Amygdala (tissue), 56 donors: ENCODE data around the gene SLC25A51.
"Not testable (repeated sequence)": the region's sequence is repeated elsewhere in the genome, so short reads cannot be mapped to it uniquely, and the experiment has no call there.

Experiments used
- DNase-seq, 56 donors: peaks; one replicate each; lab custom pipeline; 2025; lab: John Stamatoyannopoulos, UW

The SLC25A51 gene

DNA sequence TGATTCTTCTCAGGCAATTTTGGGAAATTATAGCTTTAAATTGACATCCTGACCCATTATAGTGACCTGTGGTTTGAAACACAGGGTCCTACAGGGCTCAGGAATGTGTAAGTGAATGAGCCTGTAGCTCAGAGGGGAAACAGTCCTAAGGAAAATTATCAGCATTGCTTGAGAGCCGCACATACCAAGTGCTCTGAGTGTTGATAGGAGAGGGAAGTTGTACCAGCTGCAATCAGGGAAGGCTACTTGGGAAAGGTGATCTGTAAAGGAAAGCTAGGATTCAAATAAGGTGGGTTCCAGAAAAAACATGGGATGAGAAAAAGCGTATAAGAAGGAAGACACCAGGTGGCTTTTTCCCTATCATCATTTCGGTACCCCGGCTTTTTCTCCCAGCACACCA, 4.4 kb upstream of the SLC25A51 start:
- DNase-seq: no peak

DNA sequence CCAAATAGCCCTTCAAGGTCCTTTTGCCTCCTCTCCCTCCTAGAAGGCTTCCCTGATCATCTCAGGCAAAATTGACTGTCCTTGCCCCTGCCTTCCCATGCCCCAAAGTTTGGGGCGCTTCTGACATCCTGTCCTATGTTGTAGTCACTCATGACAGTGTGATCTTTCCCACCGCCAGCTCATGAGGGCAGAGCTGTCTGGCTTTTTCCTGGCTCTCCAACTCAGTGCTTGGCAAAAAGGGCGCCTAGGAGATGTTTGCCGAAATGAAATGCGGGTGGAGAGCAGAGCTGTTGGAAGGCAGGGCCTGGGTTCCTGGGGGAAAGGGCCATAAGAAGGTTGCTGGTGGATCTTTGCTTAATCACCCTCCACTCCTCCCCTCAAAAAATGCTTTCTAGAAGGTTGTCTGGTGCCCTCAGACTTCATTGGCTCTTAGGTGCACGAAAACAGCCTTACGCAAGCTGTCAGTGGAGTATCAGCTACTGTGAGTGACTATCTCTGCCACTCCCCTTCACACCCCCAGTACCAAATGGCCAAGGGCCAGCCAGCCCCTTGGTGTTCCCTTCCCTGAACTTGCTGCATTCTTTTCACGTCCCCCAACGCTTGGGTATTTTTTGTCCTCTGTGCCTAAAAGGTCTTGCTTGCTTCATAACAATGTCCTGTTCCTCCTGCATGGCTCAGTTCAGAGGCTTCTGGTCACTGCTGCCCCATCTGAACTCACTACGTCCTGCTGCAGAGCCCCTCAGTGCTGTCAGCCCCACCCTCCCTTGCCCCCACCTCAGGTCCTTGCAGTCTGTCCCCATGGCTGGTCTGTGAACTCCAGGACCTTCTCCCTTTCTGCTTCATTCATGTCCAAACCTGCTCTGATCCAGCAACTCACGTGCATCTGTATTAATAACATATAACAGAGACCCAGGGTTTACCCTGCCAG, 2.6 kb upstream of the SLC25A51 start:
- no peak for DNase-seq

DNA sequence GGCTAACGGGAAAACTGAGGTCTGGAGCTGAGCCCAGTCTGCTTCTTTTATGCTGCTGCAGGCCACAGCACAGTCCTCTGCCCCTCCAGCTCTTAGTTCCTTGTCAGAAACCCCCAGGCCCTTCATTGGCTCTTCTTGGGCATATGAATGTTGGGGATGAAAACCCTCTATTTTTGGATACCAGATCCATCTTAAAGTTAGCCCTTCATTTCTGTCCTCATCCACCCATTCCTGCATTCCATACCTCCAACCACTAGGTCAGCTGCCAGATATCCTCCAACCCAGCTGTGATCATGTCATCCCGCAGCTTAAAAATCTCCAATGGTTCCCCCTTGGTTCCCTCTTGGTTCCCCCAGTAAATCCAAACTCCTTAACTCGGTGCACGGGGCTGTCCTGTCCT, 1.8 kb upstream of the SLC25A51 start:
- DNase-seq: no peak

DNA sequence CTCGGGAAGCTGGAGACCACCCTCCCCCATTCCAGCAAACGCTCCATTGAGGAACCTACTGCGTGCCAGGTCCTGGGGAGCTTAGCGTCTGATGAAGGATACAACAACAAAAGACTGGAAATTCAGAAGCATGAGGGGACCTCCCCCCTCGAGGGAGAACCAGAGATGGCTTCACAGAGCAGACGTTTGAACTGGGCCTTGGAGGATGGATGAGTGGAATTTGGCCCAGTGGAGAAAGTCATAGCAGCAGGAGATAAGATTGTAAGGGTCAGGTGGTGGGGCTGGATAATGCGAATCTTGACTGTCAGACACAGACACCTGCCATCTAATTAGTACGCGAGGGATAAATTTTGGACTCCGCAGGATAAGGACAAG, 1.2 kb upstream of the SLC25A51 start:
- no peak for DNase-seq

DNA sequence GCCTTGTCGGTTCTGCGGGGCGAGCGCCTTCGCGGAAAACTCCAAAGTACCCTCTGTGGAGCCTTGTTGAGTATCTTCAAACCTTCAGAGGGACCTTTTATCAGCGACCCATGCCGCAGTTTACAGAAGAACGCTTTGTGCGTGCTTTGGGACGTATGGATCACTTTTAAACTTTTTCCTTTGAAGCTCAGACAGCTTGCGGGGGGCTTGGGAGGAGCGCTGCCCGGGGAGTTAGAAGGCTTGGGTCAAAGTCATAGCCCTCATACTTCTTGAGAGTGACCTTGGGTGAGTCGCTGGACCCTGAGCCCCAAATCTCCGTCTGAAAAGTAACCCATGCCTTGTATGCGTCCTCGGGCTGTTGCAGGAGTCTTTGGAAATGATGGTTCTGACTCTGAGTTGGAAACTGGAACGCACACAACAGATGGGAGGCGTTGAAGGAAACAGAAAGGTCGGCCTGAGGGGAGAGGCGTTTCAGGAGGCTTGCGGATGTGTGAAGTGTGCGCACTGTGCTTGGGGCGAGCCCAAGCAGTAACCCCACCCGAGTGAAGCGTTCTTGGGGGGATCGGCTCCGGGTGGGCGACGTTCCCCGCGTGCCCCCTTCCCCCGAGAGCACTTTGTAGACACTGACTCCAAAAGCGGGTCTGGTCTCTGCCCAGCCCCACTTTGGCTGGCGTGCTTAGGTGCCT, 661 bp upstream of the SLC25A51 start:
- peak in 2 of 56 donors; percentile 58 to 59 for DNase-seq

DNA sequence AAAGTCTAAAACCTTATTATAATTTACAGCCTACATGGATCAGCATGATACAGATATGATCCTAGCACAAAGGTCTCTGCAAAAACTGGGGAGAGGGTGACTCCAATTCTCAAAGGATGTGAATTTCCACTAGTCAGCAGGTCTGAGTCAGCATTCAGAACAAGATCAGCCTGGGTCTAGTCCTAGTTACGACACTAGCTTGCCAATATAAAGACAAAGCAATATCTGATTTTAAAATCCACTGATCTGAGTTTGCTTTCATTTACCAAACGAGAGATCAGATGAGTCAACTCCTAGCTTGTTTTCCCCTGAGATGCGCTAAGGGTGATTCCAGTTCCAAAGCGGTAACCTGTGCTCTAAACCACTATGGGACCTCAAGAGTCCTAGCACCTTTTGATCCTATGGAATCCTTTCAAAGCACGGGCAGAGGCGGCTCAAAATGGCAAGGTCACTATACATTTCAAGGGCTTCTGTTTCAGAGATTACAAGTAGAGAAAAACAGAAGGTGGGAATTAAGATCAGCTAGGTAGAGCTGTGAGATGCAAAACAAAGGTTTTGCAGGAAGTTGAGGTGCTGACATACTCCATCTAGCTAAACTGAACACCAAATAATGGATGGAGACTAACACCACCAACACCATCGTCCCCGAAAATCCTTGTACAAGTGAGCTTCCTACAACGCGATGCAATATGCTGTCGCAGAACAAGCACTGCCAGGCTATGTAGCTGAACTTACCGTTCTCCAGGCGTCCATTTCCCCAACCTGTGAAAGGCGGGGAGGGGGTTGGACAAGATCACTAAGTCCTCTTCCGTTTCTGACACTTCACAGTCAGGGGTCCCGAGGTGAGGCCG, 906 bp downstream of the SLC25A51 start:
- DNase-seq: peak in 1 of 56 donors; percentile 64

DNA sequence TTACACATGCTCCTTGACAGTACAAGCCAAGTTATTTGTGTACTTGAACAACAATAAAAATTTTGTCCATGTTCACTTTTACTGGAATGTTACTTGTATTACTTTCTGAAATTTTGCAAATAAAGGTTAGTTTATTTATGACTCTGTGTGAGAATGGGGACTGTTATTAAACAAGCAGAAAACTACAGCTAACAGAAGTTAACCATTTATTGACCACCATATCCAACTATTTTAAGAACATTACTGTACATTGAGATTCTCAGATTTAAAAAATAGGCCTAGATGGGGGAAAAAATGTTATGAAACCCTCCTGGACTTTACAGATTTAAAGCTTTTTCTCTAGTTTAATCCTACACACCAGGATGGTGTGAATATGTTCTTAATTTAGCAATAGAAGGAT, 1.8 kb downstream of the SLC25A51 start:
- no peak for DNase-seq

DNA sequence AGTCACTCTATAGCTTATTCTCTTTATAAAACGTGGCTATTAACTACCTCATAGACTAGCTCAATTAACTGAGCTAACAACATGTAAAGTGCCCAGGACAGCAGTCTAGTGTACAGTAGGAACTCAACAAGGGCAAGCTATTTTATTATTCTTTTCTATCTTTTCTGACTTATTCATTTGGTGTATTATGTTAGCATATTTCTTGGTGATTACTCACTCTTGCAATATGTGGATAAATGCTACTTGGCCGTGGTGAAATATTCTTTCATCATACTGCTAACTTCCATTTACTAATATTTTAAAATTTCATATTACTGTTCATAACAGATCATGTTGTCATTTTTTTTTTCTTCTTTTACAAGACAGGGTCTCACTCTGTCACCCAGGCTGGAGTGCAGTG, 4.9 kb downstream of the SLC25A51 start:
- DNase-seq: no peak

DNA sequence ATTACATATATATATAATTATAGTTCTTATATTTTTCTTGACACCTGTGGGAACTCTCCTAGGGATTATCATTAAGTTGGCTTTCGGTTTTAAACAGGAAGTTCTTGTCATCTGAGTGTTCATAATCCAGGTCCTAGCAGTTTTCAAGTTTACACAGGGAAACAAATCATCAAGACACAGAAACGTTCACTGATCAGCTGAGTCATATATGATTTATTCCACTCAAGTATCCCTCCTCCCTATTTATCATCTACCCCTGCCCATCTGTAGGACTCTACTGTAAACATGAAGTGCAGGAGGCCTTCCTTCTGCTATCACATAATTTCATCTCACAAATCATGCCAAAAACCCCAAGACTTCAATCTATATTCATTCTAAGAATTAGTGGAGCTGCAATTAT, 6.3 kb downstream of the SLC25A51 start:
- DNase-seq: no peak

DNA sequence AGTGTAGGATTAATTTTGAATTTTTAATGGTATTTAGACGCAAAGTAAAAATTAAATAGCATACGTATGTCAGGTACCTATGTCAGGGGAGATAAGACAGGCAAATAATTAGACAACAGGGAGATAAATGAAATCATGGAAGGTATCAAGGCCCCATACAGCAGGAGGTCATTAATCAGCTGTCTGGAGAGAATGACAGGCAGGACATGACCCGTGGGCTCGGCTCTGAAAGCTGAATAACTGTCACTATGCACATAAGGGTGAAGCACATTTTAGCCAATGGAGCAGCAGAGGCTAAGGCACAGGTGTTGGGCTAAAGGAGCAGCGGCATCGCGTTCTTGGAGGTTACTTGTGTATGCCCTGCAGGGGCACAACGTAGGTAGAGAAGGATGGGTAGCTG, 11.9 kb downstream of the SLC25A51 start:
- DNase-seq: no peak

DNA sequence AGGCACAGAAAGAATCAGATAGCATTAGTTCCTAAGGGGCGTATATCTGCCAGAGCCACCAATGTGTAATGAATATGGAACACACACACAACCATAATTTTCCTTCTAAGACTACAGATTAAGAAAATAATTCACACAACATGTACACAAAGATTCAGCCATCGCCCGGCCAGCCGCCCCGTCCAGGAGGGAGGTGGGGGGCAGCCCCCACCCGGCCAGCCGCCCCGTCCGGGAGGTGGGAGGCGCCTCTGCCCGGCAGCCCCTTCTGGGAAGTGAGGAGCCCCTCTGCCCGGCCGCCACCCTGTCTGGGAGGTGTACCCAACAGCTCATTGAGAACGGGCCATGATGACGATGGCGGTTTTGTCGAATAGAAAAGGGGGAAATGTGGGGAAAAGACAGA, 12.9 kb downstream of the SLC25A51 start:
- not testable (repeated sequence) for DNase-seq

DNA sequence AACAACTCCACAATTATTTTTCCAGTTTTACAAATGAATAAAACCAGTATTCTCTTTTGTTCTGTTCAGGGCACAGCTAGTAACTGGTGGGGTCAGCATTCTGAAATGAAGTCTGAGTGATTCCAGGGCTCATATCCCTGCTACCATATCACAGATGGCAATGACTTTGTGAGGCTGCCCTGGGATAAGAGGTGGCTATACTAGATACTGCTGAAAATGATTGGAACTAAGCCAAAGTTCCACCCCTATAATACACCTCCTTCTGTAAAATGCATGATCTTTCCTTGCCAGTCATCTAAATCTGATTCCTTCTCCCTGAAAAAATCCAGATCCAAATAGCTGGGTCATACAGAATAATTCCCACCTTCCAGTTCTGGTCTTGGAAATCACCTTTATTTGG, 14.4 kb downstream of the SLC25A51 start:
- DNase-seq: no peak

DNA sequence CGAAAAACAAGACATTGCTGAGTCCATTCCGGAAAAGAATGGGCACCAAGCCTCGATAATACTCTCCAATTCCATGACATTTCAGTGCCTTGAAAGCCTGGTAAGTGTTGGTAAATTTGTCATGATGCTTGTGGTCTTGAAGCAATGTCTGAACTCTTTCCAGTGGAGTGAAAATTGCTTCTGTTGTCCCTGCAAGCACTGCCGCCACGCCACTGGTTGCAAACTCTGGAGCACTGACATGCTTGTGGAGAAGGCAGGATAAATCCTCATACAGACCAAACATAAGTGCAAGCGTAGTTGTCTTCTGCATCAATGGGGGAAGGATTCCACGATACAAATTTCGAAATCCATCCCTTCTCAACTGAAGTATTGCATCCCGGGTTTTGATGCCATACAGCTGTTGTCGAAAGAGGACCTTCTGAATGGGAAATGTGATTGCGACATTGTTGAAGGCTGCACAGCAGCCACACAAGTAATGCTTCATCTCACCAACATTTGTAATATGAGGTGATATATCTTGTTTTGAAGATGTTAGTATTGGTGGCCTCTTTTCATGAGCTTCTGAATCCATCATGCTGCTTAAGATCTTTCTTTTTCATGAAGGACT, 15.8 kb downstream of the SLC25A51 start:
- not testable (repeated sequence) for DNase-seq

DNA sequence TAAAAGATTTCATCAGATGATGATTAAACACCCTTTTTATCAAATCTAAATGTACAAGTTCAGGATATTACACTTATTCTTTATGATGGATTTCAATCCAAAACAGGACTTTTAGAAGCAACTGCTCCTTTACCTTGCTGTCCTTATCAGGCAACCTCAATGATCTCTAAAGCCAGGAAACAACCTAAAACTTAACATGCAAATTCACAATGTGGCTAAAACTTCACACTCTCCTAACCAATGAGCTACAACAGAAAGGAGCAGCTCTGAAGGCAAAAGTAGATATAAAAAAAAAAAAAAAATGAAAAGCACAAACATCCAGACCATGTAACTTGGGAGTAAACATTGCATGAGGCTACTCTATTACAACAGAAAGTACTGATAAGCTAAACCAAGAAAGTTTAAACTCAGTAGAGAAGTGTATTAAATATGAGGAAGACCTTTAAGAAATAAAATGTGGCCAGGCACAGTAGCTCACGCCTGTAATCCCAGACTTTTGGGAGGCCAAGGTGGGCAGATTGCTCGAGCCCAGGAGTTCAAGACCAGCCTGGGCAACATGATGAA, 22.9 kb downstream of the SLC25A51 start:
- DNase-seq: no peak

DNA sequence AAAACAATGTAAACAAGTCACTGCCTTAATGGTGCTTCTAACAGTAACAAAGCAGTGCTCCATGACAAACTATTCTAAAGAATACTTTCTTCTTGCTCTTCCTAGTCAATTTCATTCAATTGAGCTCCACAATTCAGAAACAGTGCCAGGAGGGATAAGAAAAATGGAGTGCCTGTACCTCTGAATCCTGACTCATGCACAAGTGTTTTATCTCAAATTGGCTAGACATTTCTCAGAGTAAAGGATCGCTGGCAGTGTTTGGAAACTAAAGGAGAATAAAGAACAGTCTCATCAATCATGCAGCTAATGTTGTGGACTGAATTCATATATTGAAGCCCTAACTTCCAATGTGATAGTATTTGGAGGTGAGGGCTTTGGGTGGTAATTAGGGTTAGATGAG, 27.6 kb downstream of the SLC25A51 start:
- no peak for DNase-seq

DNA sequence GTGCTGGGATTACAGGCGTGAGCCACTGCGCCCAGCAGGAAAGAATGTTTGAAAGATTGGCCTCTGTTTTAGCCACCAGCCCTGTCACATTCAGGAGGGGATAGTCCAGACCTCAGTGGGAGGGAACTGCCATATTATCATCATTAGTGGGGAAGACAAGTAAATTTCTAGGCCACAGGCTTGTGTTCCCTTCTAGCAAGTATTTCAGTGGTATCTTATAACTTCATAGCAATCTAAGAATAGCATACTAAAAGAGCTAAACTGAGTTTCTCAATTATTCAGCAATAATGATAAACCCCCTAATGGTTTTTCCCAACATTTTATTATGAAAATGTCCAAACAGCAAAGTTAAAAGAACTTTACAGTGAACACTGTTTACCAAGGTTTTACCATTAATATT, 30.0 kb downstream of the SLC25A51 start:
- DNase-seq: no peak

DNA sequence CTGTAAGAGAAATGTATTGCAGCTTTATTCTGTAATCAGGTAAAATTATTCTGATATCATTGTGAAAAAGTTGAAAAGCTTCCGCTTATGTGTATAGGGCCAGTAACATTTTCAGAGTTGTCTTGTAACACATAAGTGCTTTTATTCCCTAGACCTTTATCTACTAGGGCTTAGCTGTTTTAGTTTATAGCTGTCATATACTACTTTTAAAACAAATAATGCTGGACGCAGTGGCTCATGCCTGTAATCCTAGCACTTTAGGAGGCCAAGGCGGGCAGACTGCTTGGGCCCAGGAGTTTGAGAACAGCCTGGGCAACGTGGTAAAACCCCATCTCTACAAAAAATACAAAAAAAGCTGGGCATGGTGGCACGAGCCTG, 33.1 kb downstream of the SLC25A51 start:
- DNase-seq: no peak

DNA sequence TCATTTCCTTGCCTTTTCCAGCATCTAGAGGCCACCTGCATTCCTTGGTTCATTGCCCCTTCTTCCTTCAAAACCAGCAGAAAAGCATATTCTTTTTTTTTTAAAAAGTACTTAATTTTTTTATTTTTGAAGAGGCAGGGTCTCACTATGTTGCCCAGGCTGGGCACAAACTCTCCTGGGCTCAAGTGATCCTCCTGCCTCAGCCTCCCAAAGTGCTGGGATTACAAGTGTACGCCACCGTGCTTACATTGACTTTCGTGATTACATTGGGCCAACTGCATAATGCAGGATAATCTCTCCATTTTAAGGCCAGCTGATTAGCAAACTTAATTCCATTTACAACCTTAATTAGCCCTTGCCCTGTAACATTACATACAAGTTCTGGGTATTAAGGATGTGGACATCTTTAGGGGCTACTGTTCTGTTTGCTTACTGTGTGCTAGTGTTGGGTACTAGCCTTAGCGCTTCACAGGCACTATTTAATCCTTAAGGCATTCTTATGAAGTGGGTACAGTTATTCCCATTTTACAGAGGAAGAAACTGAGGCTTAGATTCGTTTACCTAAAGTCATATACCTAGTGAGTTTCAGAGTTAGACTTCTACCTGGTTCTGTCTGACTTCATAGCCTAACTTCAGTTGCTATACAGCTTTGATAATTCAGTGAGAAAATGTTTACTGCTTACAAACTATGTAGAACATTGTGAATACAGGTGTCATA, 33.7 kb downstream of the SLC25A51 start:
- no peak for DNase-seq

DNA sequence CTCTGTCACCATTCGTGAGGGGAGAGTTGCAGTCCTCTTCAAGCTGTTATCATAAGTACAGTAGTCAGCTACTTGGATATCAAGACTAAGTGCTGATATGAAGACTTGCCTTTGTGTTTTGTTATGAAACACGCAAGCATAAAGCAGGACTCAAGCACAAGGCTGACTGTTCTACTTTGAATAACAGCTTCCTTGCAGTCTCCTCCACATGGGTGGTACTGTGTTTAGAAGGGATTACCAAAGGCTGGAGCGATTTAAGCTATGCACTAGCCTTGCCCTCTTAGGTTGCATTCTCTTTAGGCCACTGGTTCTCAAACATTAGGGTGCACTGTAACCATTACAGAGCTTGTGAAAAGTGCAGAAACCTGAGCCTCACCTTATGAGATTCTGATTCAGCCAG, 41.4 kb downstream of the SLC25A51 start:
- no peak for DNase-seq

DNA sequence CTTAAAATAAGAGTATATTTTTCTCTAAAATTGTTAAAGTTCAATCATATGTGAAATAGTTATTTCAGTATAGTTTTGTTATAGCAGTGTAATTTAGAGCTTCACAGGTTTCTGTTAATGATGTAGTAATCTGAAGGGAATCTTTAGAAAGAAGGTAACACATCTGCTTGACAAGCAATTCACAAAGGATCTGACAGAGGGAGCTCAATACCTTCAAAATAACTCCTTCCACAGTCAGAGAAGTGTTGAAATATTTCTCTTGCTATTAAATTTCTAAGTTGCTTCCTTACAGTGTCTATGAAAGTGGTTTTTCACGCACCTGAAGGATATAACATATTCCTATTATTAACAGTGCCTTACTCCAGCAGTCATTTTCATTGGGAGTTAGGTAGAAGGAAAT, 44.9 kb downstream of the SLC25A51 start:
- DNase-seq: no peak
